GM19324 (cell line): ENCODE data around the gene ISLR2.

Experiments used
- ATAC-seq: cut with Tn5 transposase; IDR thresholded peaks from one replicate; pipeline ENCODE4 v1.9.1; 2021; ENCODE audit warnings: mild to moderate bottlenecking, moderate library complexity; ENCODE audit not compliant: unreplicated experiment, low FRiP score

ISLR2 gene

GRCh38 chr15:74175271-74176191, 45.1 kb downstream of the ISLR2 start:
- ATAC-seq = no peak

GRCh38 chr15:74176262-74177214, 46.2 kb downstream of the ISLR2 start:
- no peak for ATAC-seq

- ATAC-seq = no peak
Measured at GRCh38 chr15:74178326-74179100, 48.1 kb downstream of the ISLR2 start.

GRCh38 chr15:74179101-74179841, 48.9 kb downstream of the ISLR2 start:
- no peak for ATAC-seq

GRCh38 chr15:74179983-74180880, 49.8 kb downstream of the ISLR2 start:
- ATAC-seq = no peak

GRCh38 chr15:74180881-74181602, 50.7 kb downstream of the ISLR2 start:
- no peak for ATAC-seq

- no peak for ATAC-seq
Measured at GRCh38 chr15:74182131-74182530, 51.7 kb downstream of the ISLR2 start.

GRCh38 chr15:74184582-74185091, 54.3 kb downstream of the ISLR2 start:
- ATAC-seq = no peak

GRCh38 chr15:74185710-74186348, 55.4 kb downstream of the ISLR2 start:
- no peak for ATAC-seq
